K562 (cell line): ENCODE data around the gene PHKG2. TPM values are rescaled to one million over a fixed set of nuclear protein-coding genes. Genes with fewer than 3 reads are reported as not detected.

ENCODE experiments used
- ATAC-seq: fragments of 200-7000 bp; cut with Tn5 transposase; 3 replicates; pipeline ENCODE4 v1.9.1; 2020; ENCODE audit warnings: moderate library complexity
- BruUV-seq: library from RNA; stranded (reverse); fragments of 400-500 nt; replicated peaks from 2 replicates; lab custom pipeline; 2021; lab: Mats Ljungman, UMichigan
- CTCF ChIA-PET: fragments of 300-600 bp; formaldehyde crosslinking; extraction: SDS; loops from one replicate; lab custom pipeline; 2021; ENCODE audit warnings: low intra/inter-chr PET ratio; lab: Yijun Ruan, JAX
- POLR2A ChIA-PET: fragments of 300-600, 350-650 bp; sonication (Branson Sonifier 250); formaldehyde crosslinking; extraction: SDS; loops from one replicate; lab custom pipeline; 2021; ENCODE audit warnings: antibody characterized with exemption, inconsistent platforms; lab: Yijun Ruan, JAX
- DNase-seq, 4 experiments: peaks; one replicate each; pipeline versions ENCODE4 v3.0.0 to v3.0.0-alpha.2; 2011 to 2018; ENCODE audit warnings: low spot score in 3 of 4, mixed read lengths in 3 of 4; ENCODE audit errors: extremely low read depth in 1 of 4
- FAIRE-seq: peaks from 2 replicates; lab custom pipeline; 2011; peaks lifted over from hg19 to GRCh38; lab: Jason Lieb, UNC
- H2AFZ ChIP-seq: 2 replicates; pipeline ENCODE4 v1.6.0; 2011; ENCODE audit warnings: low read depth, low read length, control low read depth, inconsistent platforms
- H3K27ac ChIP-seq: fragments of 200-600 bp; 3 replicates; pipeline ENCODE4 v1.8.0; 2011; ENCODE audit warnings: low read depth, mild to moderate bottlenecking, control low read depth, inconsistent platforms, low read length, moderate library complexity, mixed read lengths; ENCODE audit errors: extremely low read depth
- H3K27me3 ChIP-seq, 2 experiments: fragments of 300-600 bp in 1 of 2; 2 replicates in 1 of 2; 3 replicates in 1 of 2; pipeline versions ENCODE4 v1.6.0 to v1.8.0; 2011; ENCODE audit warnings: inconsistent platforms in 2 of 2, low read length in 2 of 2, mild to moderate bottlenecking in 1 of 2, mixed read lengths in 1 of 2, moderate library complexity in 1 of 2; ENCODE audit not compliant: control insufficient read depth in 2 of 2, insufficient read depth in 2 of 2
- H3K36me3 ChIP-seq: fragments of 300-600 bp; 3 replicates; pipeline ENCODE4 v1.8.0; 2011; ENCODE audit warnings: mild to moderate bottlenecking, low read length, inconsistent platforms; ENCODE audit not compliant: control insufficient read depth, insufficient read depth
- H3K4me1 ChIP-seq, 2 experiments: fragments of 200-600 bp in 1 of 2; replicated peaks in 1 of 2; 2 replicates in 1 of 2; 3 replicates in 1 of 2; pipeline versions ENCODE4 v1.5.1 to v1.8.0; 2011; ENCODE audit warnings: inconsistent platforms in 2 of 2, low read length in 2 of 2, mild to moderate bottlenecking in 1 of 2, mixed read lengths in 1 of 2, moderate library complexity in 1 of 2; ENCODE audit not compliant: control insufficient read depth in 2 of 2, insufficient read depth in 2 of 2
- H3K4me2 ChIP-seq: 2 replicates; pipeline ENCODE4 v1.6.1; 2011; ENCODE audit warnings: low read length, control low read depth, inconsistent platforms, mixed read lengths; ENCODE audit not compliant: insufficient read depth
- H3K4me3 ChIP-seq: fragments of 200-600 bp; sonication (generic), shearing (Covaris generic); 2 replicates; pipeline ENCODE4 v1.5.1; 2016; ENCODE audit warnings: control low read depth, inconsistent platforms
- H3K79me2 ChIP-seq: fragments of 200-600 bp; 3 replicates; pipeline ENCODE4 v1.8.0; 2011; ENCODE audit warnings: low read length, inconsistent platforms; ENCODE audit not compliant: control insufficient read depth, insufficient read depth
- H3K9ac ChIP-seq, 2 experiments: 2 replicates each; pipeline versions ENCODE4 v1.6.0 to v1.6.1; 2011; ENCODE audit warnings: low read depth in 2 of 2, low read length in 2 of 2, control low read depth in 1 of 2, inconsistent platforms in 1 of 2, mild to moderate bottlenecking in 1 of 2, mixed read lengths in 1 of 2; ENCODE audit not compliant: insufficient read depth in 1 of 2
- H3K9me1 ChIP-seq: one replicate; pipeline ENCODE4 v1.6.0; 2011; ENCODE audit warnings: inconsistent platforms, mild to moderate bottlenecking, low read length, moderate library complexity; ENCODE audit not compliant: control insufficient read depth, insufficient read depth
- H3K9me3 ChIP-seq: replicated peaks from 2 replicates; pipeline ENCODE4 v1.5.1; 2011; ENCODE audit warnings: low read depth, low read length, inconsistent platforms; ENCODE audit not compliant: control insufficient read depth, insufficient read depth
- H4K20me1 ChIP-seq: replicated peaks from 2 replicates; pipeline ENCODE4 v1.6.1; 2011; ENCODE audit warnings: low read length, inconsistent platforms, mixed read lengths; ENCODE audit not compliant: control insufficient read depth, insufficient read depth
- CBFA2T2 ChIP-seq: fragments of 450-650 bp; conservative IDR thresholded peaks from 2 replicates; pipeline ENCODE4 v1.6.1; 2017; ENCODE audit warnings: mild to moderate bottlenecking
- CBX3 ChIP-seq, 2 experiments: IDR thresholded peaks; 1 replicate in 1 of 2; 2 replicates in 1 of 2; pipeline ENCODE4 v1.6.1; 2012; ENCODE audit warnings: inconsistent platforms in 2 of 2, low read length in 2 of 2, borderline replicate concordance in 1 of 2, control low read depth in 1 of 2
- ERF ChIP-seq: fragments of 450-650 bp; formaldehyde crosslinking; IDR thresholded peaks from 2 replicates; pipeline ENCODE4 v1.4.0; 2020; ENCODE audit warnings: mild to moderate bottlenecking, mixed read lengths
- JUND ChIP-seq, 2 experiments: IDR thresholded peaks; 2 replicates in 1 of 2; 3 replicates in 1 of 2; pipeline ENCODE4 v1.6.1; 2011; ENCODE audit warnings: borderline replicate concordance in 2 of 2, low read depth in 2 of 2, low read length in 2 of 2, improper control_type of control experiment in 1 of 2, missing biosample characterization in 1 of 2, missing genetic modification characterization in 1 of 2, missing genetic modification reagents in 1 of 2
- KAT7 ChIP-seq: sonication (generic); formaldehyde crosslinking; IDR thresholded peaks from 2 replicates; pipeline ENCODE4 v1.8.0; 2022; ENCODE audit warnings: missing genetic modification reagents, mild to moderate bottlenecking, borderline replicate concordance
- PTBP1 ChIP-seq: fragments of 200-400 bp; formaldehyde crosslinking; IDR thresholded peaks from 2 replicates; pipeline ENCODE4 v1.6.1; 2017; ENCODE audit warnings: low read depth, low read length
- RHOXF2B ChIP-seq: fragments of 250-450 bp; sonication (Bioruptor Pico); conservative IDR thresholded peaks from 2 replicates; pipeline ENCODE4 v1.5.1; 2021
- TCF7 ChIP-seq: sonication (generic); IDR thresholded peaks from 2 replicates; pipeline ENCODE4 v1.6.1; 2016; ENCODE audit warnings: antibody characterized with exemption, borderline replicate concordance
- ZKSCAN1 ChIP-seq: fragments of 150-350 bp; IDR thresholded peaks from 2 replicates; pipeline ENCODE4 v1.6.1; 2016; ENCODE audit warnings: low read depth, low read length
- ZNF12 ChIP-seq: sonication (generic); formaldehyde crosslinking; IDR thresholded peaks from 2 replicates; pipeline ENCODE4 v1.4.0; 2020; ENCODE audit warnings: mild to moderate bottlenecking, missing genetic modification reagents
- ZNF239 ChIP-seq: fragments of 250-450 bp; sonication (Bioruptor Pico); IDR thresholded peaks from 2 replicates; pipeline ENCODE4 v1.4.0; 2020; ENCODE audit warnings: mild to moderate bottlenecking
- ZNF3 ChIP-seq: fragments of 250-450 bp; sonication (Bioruptor Pico); IDR thresholded peaks from 2 replicates; pipeline ENCODE4 v1.5.0; 2021; ENCODE audit warnings: mild to moderate bottlenecking, moderate library complexity
- WGBS: fragments of 100-300 bp; shearing (Covaris generic); methylation state at CpG from one replicate; pipeline ENCODE4 v1.1.6; 2016; ENCODE audit warnings: low coverage, mixed read lengths; ENCODE audit not compliant: insufficient coverage; ENCODE audit errors: missing lambda C conversion rate; 5-methylcytosine and 5-hydroxymethylcytosine counted together
- in situ Hi-C: fragments of 300-500 bp; cut with MboI; formaldehyde crosslinking; loops from 4 replicates; pipeline ENCODE4 v1.15.0; 2018; ENCODE audit warnings: inconsistent platforms, mixed read lengths
- intact Hi-C: fragments of 100-400 bp; cut with micrococcal nuclease; formaldehyde crosslinking; loops from 2 replicates; pipeline ENCODE4 v1.14.2; 2022
- polyA plus RNA-seq, 8 experiments: library from polyadenylated mRNA; depleted of rRNA in 4 of 8; stranded (reverse) in 5 of 8; unstranded in 3 of 8; fragments of >200 nt; fragmentation: Nextera tagmentation in 2 of 8; fragmentation: Illumina TruSeq in 1 of 8; extraction: Ambion mirVana in 2 of 8; extraction: Trizol in 1 of 8; gene quantifications; 2 replicates each; pipeline versions ENCODE4 v1.2.1 to v1.2.3, GENCODE V29; 2011 to 2014; ENCODE audit warnings: inconsistent platforms in 1 of 8, missing spikeins in 1 of 8
- total RNA-seq, 7 experiments: library from RNA; depleted of rRNA in 6 of 7; stranded (reverse); fragments of >200 nt in 6 of 7; fragmentation: Illumina TruSeq in 2 of 7; extraction: Trizol in 2 of 7; gene quantifications; 2 replicates each; pipeline versions ENCODE4 v1.2.1 to v1.2.3, GENCODE V29; 2011 to 2021; ENCODE audit warnings: low replicate concordance in 1 of 7
- TF ChIP-seq, protein P1 (sequence below), 2 experiments: fragments of 450-650 bp in 1 of 2; sonication (generic) in 1 of 2; formaldehyde crosslinking in 1 of 2; IDR thresholded peaks in 1 of 2; conservative IDR thresholded peaks in 1 of 2; 2 replicates each; pipeline versions ENCODE4 v1.6.1 to v1.8.1; 2016 to 2023; ENCODE audit warnings: mild to moderate bottlenecking in 2 of 2, moderate library complexity in 2 of 2, inconsistent platforms in 1 of 2, missing genetic modification reagents in 1 of 2

PHKG2 gene
- total and polyA plus RNA-seq, 9 of the 15 experiments (the other 6 are each of a cell fraction or from before 2014, with no cell fraction given), result 5.8 to 54.2 (median 30.7) TPM

GRCh38 chr16:30728321-30728720 is 19.9 kb upstream of the PHKG2 start:
- no peak for ATAC-seq
- H2AFZ ChIP-seq, result no peak overlapping the region
- WGBS, result 85% methylated on average over 6 of the region's 6 CpGs

More at GRCh38 chr16:30728321-30728720, 19.9 kb upstream of the PHKG2 start:
- no peak for DNase-seq
- intact Hi-C loops, result no loop called here
- peaks cover 95% of the 10 kb centered on the region for H3K36me3 ChIP-seq
- CTCF ChIA-PET, result no interaction called here
- H4K20me1 ChIP-seq, result no peaks in the 10 kb centered on the region; the same call in 1 of the 2 replicates
- POLR2A ChIA-PET, result no interaction called here
- no peaks in the 10 kb centered on the region for H3K9me1 ChIP-seq
- peaks cover 0 to 4% of the 10 kb centered on the region in 2 experiments; a peak in 2 of 5 replicates for H3K4me1 ChIP-seq
- no peak overlapping the region for H3K27ac ChIP-seq
- no peaks in the 10 kb centered on the region for H3K27me3 ChIP-seq
- no peak overlapping the region for H3K4me2 ChIP-seq
- TF ChIP-seq CBX3 (IDR thresholded peaks at IDR 0.05; ENCODE audit: borderline replicate concordance in 1 of 2, low read length in 2 of 2), result no peak
- no peak for TF ChIP-seq ERF (CRISPR knock-in tag)
- no peak for TF ChIP-seq KAT7 (CRISPR knock-in tag)
- no peak for TF ChIP-seq ZNF3 (CRISPR knock-in tag)
- TF ChIP-seq, protein P1, sequence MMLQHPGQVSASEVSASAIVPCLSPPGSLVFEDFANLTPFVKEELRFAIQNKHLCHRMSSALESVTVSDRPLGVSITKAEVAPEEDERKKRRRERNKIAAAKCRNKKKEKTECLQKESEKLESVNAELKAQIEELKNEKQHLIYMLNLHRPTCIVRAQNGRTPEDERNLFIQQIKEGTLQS (IDR thresholded peaks at IDR 0.05), result no peak
- TF ChIP-seq, protein P1 (CRISPR knock-in tag; conservative IDR thresholded peaks at IDR 0.05), result no peak
- no peak for TF ChIP-seq ZKSCAN1
- no peak for TF ChIP-seq RHOXF2B (CRISPR knock-in tag)
- no peak for TF ChIP-seq ZNF239 (CRISPR knock-in tag)
- TF ChIP-seq TCF7, result no peak
- TF ChIP-seq CBFA2T2, result no peak
- no peak for TF ChIP-seq PTBP1
- no peak for TF ChIP-seq JUND (IDR thresholded peaks at IDR 0.05; ENCODE audit: borderline replicate concordance, low read depth, low read length)
- no peak for TF ChIP-seq JUND (tag; IDR thresholded peaks at IDR 0.05; ENCODE audit: borderline replicate concordance, low read depth, low read length)
- TF ChIP-seq ZNF12 (CRISPR knock-in tag), result no peak
- TF ChIP-seq, all 486 proteins: peak for 0
- H3K4me3 ChIP-seq, result no peak overlapping the region
- H3K79me2 ChIP-seq, result peaks cover 12% of the 10 kb centered on the region; the same call in 2 of the 3 replicates
- no TSS peak for BruUV-seq
- no peak overlapping the region for H3K9ac ChIP-seq
- FAIRE-seq, result no peak
- no peaks in the 10 kb centered on the region for H3K9me3 ChIP-seq
- in situ Hi-C loops, result no loop called here
